GM18526 (cell line): Measurements from ENCODE around the gene EPB41L4A.

ENCODE experiments used
- POLR2A ChIP-seq: IDR thresholded peaks from 3 replicates; pipeline ENCODE4 v1.6.1; 2011; ENCODE audit not compliant: insufficient read length; ENCODE audit errors: extremely low read depth

EPB41L4A gene

GRCh38 chr5:112419164-112419985, at the start of gene EPB41L4A:
EPB41L4A (minus strand) TSS chr5:112419277; CDS start chr5:112419039, 238 bp downstream.
- no peak for TF ChIP-seq POLR2A

- no peak for TF ChIP-seq POLR2A
Observed at GRCh38 chr5:112467485-112467884, 48.4 kb upstream of the EPB41L4A start.

- TF ChIP-seq POLR2A, result no peak
Observed at GRCh38 chr5:112445626-112446350, 26.7 kb upstream of the EPB41L4A start.

GRCh38 chr5:112440031-112440430, 21.0 kb upstream of the EPB41L4A start:
- no peak for TF ChIP-seq POLR2A

GRCh38 chr5:112436144-112436543, 17.1 kb upstream of the EPB41L4A start:
- TF ChIP-seq POLR2A, result no peak

GRCh38 chr5:112434641-112435040, 15.6 kb upstream of the EPB41L4A start:
- TF ChIP-seq POLR2A, result no peak

GRCh38 chr5:112419986-112420864, 1.1 kb upstream of the EPB41L4A start:
- TF ChIP-seq POLR2A, result no peak

- TF ChIP-seq POLR2A, result no peak
Observed at GRCh38 chr5:112418659-112419163, 366 bp downstream of the EPB41L4A start.

GRCh38 chr5:112417931-112418658, 982 bp downstream of the EPB41L4A start:
- TF ChIP-seq POLR2A, result no peak

GRCh38 chr5:112415552-112415951, 3.5 kb downstream of the EPB41L4A start:
- no peak for TF ChIP-seq POLR2A

GRCh38 chr5:112413611-112414010, 5.5 kb downstream of the EPB41L4A start:
- no peak for TF ChIP-seq POLR2A

GRCh38 chr5:112412346-112412745, 6.7 kb downstream of the EPB41L4A start:
- no peak for TF ChIP-seq POLR2A

GRCh38 chr5:112411903-112412302, 7.2 kb downstream of the EPB41L4A start:
- TF ChIP-seq POLR2A, result no peak

GRCh38 chr5:112407666-112408065, 11.4 kb downstream of the EPB41L4A start:
- no peak for TF ChIP-seq POLR2A

GRCh38 chr5:112407240-112407639, 11.8 kb downstream of the EPB41L4A start:
- TF ChIP-seq POLR2A, result no peak

GRCh38 chr5:112403069-112403468, 16.0 kb downstream of the EPB41L4A start:
- no peak for TF ChIP-seq POLR2A
